Tibial nerve (tissue), 4 donors: Measurements from ENCODE around the gene MRPS23.

Experiments
- EP300 ChIP-seq, 2 donors: sonication (generic); formaldehyde crosslinking; IDR thresholded peaks; one replicate each; pipeline ENCODE4 v1.6.1; 2017; ENCODE audit warnings: antibody characterized with exemption in 2 of 2, mild to moderate bottlenecking in 1 of 2
- POLR2A ChIP-seq, 2 donors: fragments of 450-650 bp; IDR thresholded peaks; one replicate each; pipeline ENCODE4 v1.6.1; 2017; ENCODE audit warnings: antibody characterized with exemption in 2 of 2, mild to moderate bottlenecking in 2 of 2, moderate library complexity in 2 of 2
- TF ChIP-seq, protein P1 (sequence below), 5 experiments: fragments of 200-600 bp in 3 of 5; fragments of 450-650 bp in 2 of 5; sonication (generic) in 3 of 5; IDR thresholded peaks; one replicate each; pipeline ENCODE4 v1.5.1; 2016 to 2019; ENCODE audit warnings: antibody characterized with exemption in 5 of 5, mild to moderate bottlenecking in 3 of 5, moderate library complexity in 2 of 5

DNA sequence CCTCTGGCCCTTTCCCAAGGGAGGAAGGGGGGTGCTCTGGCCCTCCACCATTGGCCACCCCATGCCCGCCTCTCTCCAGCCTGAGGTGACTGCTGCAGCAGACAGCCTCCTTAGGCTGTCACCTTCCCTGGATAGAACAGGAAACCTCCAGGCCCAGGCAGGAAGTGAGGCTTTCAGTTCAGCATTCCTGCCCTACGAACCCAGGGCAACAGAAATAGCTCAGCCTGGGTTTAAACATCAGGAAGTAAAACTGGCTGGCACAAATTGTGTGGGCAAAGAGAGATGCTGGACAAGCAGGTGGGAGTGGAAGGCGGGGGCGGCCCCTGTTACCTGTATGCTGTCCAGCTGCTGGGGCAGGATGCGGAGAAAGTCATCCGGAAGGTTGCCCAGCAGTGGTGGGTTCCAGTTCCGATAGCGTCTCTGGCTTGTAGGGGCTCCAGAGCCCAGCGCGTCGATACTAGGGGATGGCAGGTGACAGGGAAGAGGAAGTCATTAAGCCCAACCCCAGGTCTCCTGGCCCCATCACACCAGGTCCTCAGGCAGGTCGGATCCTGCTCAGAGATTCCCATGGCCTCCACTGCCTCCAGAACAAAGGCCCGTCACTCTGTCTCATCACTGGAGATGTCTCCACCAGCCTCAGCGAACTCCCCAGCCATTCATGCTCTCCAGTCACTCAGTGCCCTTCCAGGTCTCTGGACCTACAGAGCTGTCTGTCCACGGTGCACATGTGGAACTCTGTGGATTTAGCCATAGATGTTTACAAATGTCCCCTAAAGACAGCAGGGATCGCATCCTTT is 23.6 kb upstream of the MRPS23 start:
- TF ChIP-seq, protein P1, sequence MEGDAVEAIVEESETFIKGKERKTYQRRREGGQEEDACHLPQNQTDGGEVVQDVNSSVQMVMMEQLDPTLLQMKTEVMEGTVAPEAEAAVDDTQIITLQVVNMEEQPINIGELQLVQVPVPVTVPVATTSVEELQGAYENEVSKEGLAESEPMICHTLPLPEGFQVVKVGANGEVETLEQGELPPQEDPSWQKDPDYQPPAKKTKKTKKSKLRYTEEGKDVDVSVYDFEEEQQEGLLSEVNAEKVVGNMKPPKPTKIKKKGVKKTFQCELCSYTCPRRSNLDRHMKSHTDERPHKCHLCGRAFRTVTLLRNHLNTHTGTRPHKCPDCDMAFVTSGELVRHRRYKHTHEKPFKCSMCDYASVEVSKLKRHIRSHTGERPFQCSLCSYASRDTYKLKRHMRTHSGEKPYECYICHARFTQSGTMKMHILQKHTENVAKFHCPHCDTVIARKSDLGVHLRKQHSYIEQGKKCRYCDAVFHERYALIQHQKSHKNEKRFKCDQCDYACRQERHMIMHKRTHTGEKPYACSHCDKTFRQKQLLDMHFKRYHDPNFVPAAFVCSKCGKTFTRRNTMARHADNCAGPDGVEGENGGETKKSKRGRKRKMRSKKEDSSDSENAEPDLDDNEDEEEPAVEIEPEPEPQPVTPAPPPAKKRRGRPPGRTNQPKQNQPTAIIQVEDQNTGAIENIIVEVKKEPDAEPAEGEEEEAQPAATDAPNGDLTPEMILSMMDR (IDR thresholded peaks at IDR 0.05): no peak
- TF ChIP-seq POLR2A (IDR thresholded peaks at IDR 0.05) (no peak), EP300 (IDR thresholded peaks at IDR 0.05) (no peak)
